ENCODE measurements around the gene RRBP1.

The RRBP1 gene

DNA sequence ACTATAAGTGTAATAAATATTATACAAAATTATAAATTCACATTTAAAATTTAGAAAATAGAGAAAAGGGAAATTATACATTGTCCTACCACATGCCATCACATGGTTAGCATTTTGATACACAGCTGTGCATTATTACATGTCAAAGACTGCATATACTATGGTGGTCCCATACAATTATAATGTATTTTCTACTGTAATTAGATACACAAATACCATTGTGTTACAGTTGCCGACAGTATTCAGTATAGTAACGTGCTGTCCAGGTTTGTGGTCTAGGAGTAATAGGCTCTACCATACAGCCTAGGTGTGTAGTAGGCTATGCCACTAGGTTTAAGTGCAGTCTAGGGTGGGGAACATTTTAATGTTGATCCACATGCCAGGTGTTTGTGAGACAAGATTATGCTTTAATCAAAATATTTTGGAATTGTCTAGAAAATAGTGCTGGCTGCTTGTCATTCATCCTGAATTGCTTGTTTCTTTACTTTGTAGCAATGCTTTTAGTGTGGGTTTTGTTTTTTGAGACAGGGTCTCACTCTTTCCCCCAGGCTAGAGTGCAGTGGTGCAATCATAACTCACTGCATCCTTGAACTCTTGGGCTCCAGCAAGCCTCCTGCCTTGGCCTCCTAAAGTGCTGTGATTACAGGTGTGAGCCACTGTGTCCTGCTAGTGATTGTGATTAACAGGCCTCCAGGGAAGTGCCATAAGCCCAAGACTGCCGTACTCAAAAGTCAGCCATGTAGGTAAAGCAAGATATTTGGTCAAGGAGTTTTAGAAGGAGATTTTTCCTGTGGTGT lies 73.1 kb downstream of the RRBP1 start:
- no peak for DNase-seq

DNA sequence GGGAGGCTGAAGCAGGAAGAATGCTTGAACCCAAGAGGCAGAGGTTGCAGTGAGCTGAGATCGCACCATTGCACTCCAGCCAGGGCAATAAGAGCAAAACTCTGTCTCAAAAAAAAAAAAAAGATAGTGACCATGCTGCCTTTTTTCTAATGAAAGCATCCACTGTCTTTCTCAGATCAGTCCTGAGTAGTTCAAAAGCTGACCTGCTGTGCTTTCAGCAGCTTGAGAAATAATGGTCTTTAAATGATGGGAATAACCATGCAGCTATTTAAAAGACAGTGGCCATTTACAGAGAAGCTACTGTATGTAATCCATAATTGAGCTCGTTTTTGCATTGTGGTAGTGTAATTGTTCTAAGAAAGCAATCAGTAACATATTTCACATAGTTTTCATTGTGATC lies 76.0 kb downstream of the RRBP1 start:
- no peak for DNase-seq

GRCh38 chr20:17605131-17605660 lies 76.8 kb downstream of the RRBP1 start:
- no peak for DNase-seq

GRCh38 chr20:17602493-17602892 lies 79.5 kb downstream of the RRBP1 start:
- DNase-seq: no peak

GRCh38 chr20:17601957-17602356 lies 80.1 kb downstream of the RRBP1 start:
- DNase-seq: no peak

DNA sequence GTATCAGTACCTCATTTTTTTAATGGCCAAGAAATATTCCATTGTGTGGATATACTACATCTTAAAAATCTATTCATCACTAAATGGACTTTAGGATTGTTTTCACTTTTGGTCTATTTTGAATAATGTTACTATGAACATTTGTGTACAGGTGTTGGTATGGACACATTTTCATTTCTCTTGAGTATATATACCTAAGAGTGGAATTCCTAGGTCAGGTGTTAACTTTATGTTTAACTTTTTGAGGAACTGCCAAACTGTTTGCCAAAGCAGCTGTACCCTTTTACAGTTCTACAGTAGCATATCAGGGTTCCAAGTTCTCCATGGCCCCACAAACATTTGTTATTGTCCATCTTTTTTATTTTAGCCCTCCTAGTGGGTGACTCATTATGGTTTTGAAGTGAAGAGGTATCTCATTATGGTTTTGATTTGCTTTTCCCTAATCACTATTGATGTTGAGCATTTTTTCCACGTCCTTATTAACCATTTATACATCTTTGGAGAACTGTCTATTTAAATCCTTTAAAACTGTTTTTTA lies 84.0 kb downstream of the RRBP1 start:
- DNase-seq: no peak

GRCh38 chr20:17595856-17596255 lies 86.2 kb downstream of the RRBP1 start:
- no peak for DNase-seq

- no peak for DNase-seq
These were observed 87.6 kb downstream of the RRBP1 start for GRCh38 chr20:17594443-17594842.

GRCh38 chr20:17593902-17594301 lies 88.1 kb downstream of the RRBP1 start:
- DNase-seq: no peak

- no peak for DNase-seq
These were observed 91.8 kb downstream of the RRBP1 start for GRCh38 chr20:17590245-17590644.

- DNase-seq: no peak
These were observed 92.7 kb downstream of the RRBP1 start for GRCh38 chr20:17589161-17589834.

- DNase-seq: no peak
These were observed 94.2 kb downstream of the RRBP1 start for GRCh38 chr20:17587824-17588223.

GRCh38 chr20:17587148-17587547 lies 94.9 kb downstream of the RRBP1 start:
- DNase-seq: no peak

DNA sequence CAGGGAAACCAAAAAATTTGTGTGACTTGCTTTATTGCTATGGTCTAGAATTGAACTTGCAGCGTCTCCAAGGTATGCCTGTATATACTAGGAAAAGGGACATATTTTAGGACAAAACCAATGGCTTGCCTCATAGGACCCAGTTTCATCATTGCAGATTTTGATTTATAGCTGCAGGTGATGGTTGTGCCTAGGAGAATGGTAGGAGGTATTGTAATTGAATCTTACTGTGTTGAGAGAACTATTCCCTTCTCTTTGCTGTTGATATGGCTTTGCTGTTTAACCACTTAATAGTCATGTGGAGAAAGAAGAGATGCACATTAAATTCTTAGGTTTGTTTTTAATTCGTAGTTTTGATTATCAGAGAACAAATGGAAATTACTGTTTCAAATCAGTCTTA lies 95.8 kb downstream of the RRBP1 start:
- no peak for DNase-seq

DNA sequence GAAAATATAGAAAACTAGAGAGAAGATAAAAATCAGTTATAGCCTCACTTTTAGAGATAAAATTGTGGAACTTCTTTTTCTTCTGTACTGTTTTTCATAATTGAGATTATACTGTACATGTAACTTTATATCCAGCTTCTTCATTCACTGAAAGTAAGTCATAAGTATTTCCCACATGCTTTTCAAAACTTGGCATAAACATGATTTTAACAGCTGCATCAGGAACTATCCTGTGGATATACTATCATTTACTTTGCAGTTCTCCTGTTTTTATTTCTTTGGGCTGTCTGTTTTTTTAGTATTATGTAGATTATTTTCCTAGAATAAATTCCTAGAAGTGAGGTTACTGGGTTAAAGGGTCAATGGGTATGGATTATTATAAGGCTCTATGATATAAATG lies 97.4 kb downstream of the RRBP1 start:
- DNase-seq: no peak

GRCh38 chr20:17583126-17583525 lies 98.9 kb downstream of the RRBP1 start:
- no peak for DNase-seq

DNA sequence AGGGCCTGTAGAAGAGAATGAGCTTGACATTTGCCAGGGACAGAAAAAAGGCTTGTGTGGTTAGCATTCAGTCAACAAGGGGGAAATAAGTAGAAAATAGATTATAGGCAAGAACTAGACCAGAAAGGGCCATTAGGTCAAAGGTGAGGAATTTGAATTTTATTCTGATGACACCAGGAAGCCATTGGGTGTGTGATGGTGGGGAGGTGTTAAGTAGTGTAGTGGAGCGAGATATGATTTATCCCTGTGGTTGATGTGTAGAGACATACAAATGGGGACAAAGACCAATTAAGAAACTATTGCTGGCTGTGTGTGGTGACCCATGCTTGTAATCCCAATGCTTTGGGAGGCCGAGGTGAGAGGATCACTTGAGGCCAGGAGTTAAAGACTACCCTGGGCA lies 101.1 kb downstream of the RRBP1 start:
- no peak for DNase-seq

DNA sequence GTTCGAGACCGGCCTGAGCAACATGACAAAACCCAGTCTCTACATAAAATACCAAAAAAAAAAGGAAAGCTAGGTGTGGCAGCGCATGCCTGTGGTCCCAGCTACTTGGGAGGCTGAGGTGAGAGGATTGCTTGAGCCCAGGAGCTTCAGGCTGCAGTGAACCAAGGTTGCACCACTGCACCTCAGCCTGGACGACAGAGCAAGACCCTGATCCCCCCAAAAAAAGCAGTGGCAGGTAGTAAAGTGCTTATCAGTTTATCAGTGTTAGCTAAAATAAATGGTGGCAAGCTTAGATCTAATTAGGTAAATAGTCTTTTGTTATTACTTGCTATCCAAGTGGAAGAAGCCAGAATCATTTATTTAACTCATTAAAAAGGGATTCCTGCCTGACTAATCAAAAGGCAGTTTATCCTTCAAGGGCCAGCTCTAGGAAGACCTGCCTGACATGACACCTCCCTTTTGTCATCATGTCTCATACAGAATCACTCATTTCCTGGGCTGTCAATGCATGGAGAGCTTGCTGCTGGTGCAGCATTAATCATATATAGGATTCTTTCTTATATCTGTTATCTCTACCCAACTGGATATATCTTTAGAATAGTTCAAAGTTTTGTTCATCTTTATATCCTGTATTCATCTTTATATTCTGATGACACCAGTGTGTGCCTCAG lies 102.5 kb downstream of the RRBP1 start:
- DNase-seq: no peak

DNA sequence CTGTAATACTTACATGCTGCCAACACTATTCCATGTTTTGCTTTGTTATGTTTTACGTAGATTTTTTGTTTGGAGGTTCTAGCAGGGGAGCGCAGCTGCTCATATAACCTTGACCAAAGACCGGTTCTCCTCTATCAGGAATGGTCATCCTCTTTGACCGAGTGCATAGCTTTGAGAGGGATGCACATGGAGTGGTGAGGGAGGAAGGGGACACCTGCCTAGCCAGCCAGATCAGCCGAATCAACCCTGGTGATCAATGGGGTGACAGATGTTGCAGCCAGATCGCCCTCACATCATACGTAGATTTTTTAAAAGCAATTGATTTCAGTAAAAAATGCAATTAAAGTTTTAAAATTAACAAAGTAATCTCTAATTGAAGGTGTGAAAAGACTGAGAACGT lies 105.8 kb downstream of the RRBP1 start:
- no peak for DNase-seq

DNA sequence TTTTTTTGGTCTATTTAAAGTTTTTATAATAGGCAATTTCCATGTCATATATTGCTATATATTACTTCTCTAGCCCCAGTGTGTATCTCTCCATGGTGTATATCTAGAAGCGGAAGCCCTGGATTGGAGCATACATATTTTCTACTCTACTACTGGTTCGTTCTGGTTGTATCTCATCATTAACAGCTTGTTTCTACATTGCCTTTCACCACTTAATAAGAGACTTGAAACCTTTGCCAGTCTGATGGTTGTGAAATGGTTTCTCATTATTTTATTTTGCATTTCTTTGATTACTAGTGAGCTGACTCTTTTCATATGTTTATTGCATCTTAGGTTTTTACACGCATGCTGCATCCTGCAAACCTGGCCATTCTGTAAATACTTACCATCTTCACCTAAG lies 108.6 kb downstream of the RRBP1 start:
- DNase-seq: no peak

GRCh38 chr20:17572034-17572638 lies 109.9 kb downstream of the RRBP1 start:
- no peak for DNase-seq

DNA sequence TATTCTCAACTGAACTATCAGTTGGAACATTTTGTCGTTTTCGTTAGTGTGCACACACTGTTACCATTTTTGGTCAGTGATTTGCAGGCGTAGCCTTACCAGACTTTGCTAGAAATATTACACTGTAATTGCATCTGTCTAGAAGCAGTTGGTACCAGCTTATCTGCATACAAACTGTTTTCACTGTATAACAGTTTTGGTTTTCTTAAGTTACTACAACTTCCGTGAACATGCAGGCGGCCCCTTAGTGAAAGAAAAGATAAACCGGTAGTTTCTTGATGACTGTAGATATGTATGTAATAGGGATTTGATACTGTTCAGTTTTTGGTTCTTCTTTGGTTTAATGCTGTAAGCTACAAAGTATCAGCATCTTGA lies 110.9 kb downstream of the RRBP1 start:
- no peak for DNase-seq

Measured in activated CD4-positive, alpha-beta T cell treated with anti-CD3 and anti-CD28 coated beads for 4 hours (primary cell).